ENCODE results near the gene CALU. TPM values are rescaled to one million over a fixed set of nuclear protein-coding genes. Genes with fewer than 3 reads are reported as not detected.

CALU gene
- total and polyA plus RNA-seq, 10 of the 15 experiments (the other 5 are each of a cell fraction or from before 2014, with no cell fraction given) = 31.2 to 75.6 (median 42.1) TPM

DNA sequence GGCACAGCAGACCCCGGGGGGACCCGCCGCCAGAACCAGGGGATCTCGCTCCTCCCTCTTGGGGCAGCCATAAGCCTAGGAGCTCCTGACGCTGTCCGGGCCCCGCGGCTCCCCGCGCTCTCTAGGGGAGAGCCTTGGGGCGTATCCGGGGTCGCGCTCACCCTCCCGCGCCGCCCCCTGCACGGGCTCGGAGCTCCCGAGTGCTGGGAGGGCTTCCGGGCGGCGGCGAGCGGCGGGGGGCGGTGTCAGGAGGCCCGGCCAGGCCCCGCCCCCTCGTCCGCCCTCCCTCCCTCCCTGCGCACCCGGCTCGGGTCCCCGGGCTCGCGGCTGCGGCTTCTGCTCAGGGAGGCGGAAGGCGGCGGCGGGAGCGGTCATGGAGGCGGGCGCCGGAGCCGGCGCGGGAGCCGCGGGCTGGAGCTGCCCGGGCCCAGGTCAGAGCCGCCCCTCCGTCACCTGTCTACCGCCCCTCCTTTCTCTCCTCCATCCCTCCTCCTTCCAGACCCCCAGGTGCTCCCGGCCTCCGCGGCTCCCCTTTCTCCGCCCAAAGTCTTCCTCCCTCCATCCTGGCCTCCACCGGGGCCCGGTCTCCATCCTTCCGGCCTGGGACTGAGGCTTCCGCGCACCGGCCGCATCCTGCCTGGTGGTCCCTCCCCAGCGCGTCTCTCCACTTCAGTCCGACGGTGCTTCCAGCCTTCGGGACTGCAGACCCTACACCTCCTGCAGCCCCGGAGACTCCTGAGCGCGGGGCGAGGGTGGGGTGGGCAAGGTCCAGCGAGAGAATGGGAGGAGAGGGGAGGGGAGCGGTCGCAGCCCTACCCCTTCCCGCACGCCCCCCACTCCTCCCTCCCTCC is 52.2 kb downstream of the CALU start, which contains the start of gene CCDC136:
CCDC136 (plus strand) TSS at position 848 of the 851 bp plus-strand sequence. CDS start 444 bp downstream, outside the sequence.
- ChIA-PET RAD21 (ENCODE audit: unreplicated experiment) (interaction anchor here (0.6 to 1.2 kb wide), 4 partner anchors 9 to 110 kb away, joined by 3 to 4 read pairs (median 3); no protein-coding TSS in a partner anchor), CTCF (interaction anchor here (0.5 to 0.6 kb wide), 2 partner anchors 113 to 317 kb away, joined by 3 to 5 read pairs; no protein-coding TSS in a partner anchor), POLR2A (interaction anchor here (0.6 kb wide), 2 partner anchors 29 to 51 kb away, joined by 3 read pairs; no protein-coding TSS in a partner anchor), SMC1A (ENCODE audit: uncharacterized antibody, unreplicated experiment) (no interaction called here)
- peak within 1 kb of the TSS; percentile 36; the same call in 1 of the 2 replicates for H3K9ac ChIP-seq (ENCODE audit: control insufficient read depth, insufficient read depth, low read length)
- H3K27ac ChIP-seq (ENCODE audit: control insufficient read depth, insufficient read depth) = no peak within 1 kb of the TSS
- DNase-seq (ENCODE audit: low read depth, low spot score) (no peak), ATAC-seq (peak; percentile 93), FAIRE-seq (no peak)
- no TSS peak for BruUV-seq (replicated peaks)
- H3K9me3 ChIP-seq (replicated peaks; ENCODE audit: control insufficient read depth, insufficient read depth, low read length) = no peaks in the 10 kb centered on the region
- H3K4me1 ChIP-seq (ENCODE audit: control insufficient read depth, insufficient read depth, low read length) = peaks cover 3% of the 10 kb centered on the region; the same call in 1 of the 2 replicates
- intact Hi-C loops (cut with micrococcal nuclease; ENCODE audit: unreplicated experiment) (loop anchor here (5.0 kb wide), 2 partner anchors 91 to 301 kb away; no protein-coding TSS in a partner anchor), in situ Hi-C loops (cut with MboI) (no loop called here)
- peak within 1 kb of the TSS; percentile 87 for H3K4me3 ChIP-seq
- peaks cover 2% of the 10 kb centered on the region in 2 experiments; a peak in 2 of 4 replicates for H3K27me3 ChIP-seq (replicated peaks in 1 of 2; ENCODE audit: control insufficient read depth in 2 of 2, insufficient read depth in 2 of 2, low read length in 1 of 2)
- 5% methylated on average over 19 of the region's 80 CpGs for WGBS (ENCODE audit: insufficient coverage, insufficient replicate concordance, low lambda C conversion rate, missing lambda C conversion rate)
- H4K20me1 ChIP-seq (ENCODE audit: control insufficient read depth, insufficient read depth) = no peaks in the 10 kb centered on the region
- no peaks in the 10 kb centered on the region for H3K79me2 ChIP-seq (ENCODE audit: control insufficient read depth, insufficient read depth, low read length)
- peak within 1 kb of the TSS; percentile 93 for H2AFZ ChIP-seq (ENCODE audit: control insufficient read depth, low read depth, low read length)
- peak within 1 kb of the TSS; percentile 87 for H3K4me2 ChIP-seq (ENCODE audit: control insufficient read depth, insufficient read depth)
- H3K36me3 ChIP-seq (ENCODE audit: control insufficient read depth in 2 of 2, insufficient read depth in 2 of 2, low read length in 1 of 2) = no peaks in the 10 kb centered on the region
- TF ChIP-seq RAD21 (IDR thresholded peaks at IDR 0.05; ENCODE audit: insufficient read depth, low read depth, low read length) (no peak), GATAD2B (conservative IDR thresholded peaks at IDR 0.05; ENCODE audit: low read depth) (peak; percentile 34), YY1 (IDR thresholded peaks at IDR 0.05; ENCODE audit: low read depth, low read length) (0 out of 2 replicates have a peak, but pooled peaks have one; percentile 20), SREBF2 (IDR thresholded peaks at IDR 0.05; ENCODE audit: low read length) (no peak), NFXL1 (IDR thresholded peaks at IDR 0.05; ENCODE audit: borderline replicate concordance) (peak; percentile 89; the same call in 1 of the 2 replicates), KDM1A (IDR thresholded peaks at IDR 0.05; ENCODE audit: borderline replicate concordance) (no peak), BHLHE40 (IDR thresholded peaks at IDR 0.05; ENCODE audit: borderline replicate concordance in 1 of 2, low read depth in 2 of 2, low read length in 1 of 2) (peak; percentile 60 to 89; a peak in 3 of 4 replicates), CBFB (IDR thresholded peaks at IDR 0.05; ENCODE audit: low read depth) (no peak), DPF2 (IDR thresholded peaks at IDR 0.05) (0 out of 2 replicates have a peak, but pooled peaks have one; percentile 39), RBBP5 (conservative IDR thresholded peaks at IDR 0.05) (no peak), SKIL (IDR thresholded peaks at IDR 0.05; ENCODE audit: low read depth, poor library complexity, severe bottlenecking) (no peak), IKZF1 (conservative IDR thresholded peaks at IDR 0.05) (peak; percentile 53; the same call in 1 of the 2 replicates), SMARCA5 (IDR thresholded peaks at IDR 0.05) (no peak), KAT2A (conservative IDR thresholded peaks at IDR 0.05; ENCODE audit: control insufficient read depth, low read depth, low read length) (no peak), CBX3 (IDR thresholded peaks at IDR 0.05; ENCODE audit: borderline replicate concordance, low read depth) (no peak), POLR2A (IDR thresholded peaks at IDR 0.05; ENCODE audit: low read depth, low read length) (peak; percentile 49; the same call in 1 of the 2 replicates), NRF1 (conservative IDR thresholded peaks at IDR 0.05; ENCODE audit: low read depth, low read length) (0 out of 2 replicates have a peak, but pooled peaks have one; percentile 7), CHD4 (IDR thresholded peaks at IDR 0.05) (no peak), NKRF (conservative IDR thresholded peaks at IDR 0.05) (0 out of 2 replicates have a peak, but pooled peaks have one; percentile 19)
- TF ChIP-seq, protein P1, sequence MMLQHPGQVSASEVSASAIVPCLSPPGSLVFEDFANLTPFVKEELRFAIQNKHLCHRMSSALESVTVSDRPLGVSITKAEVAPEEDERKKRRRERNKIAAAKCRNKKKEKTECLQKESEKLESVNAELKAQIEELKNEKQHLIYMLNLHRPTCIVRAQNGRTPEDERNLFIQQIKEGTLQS (IDR thresholded peaks at IDR 0.05; ENCODE audit: borderline replicate concordance, extremely low read depth, low read depth, low read length) = no peak
